ENCODE measurements around the gene ARHGAP29. TPM values are rescaled to one million over a fixed set of nuclear protein-coding genes. Genes with fewer than 3 reads are reported as not detected.

The ARHGAP29 gene
- total RNA-seq, 2 experiments from 2014 or later = not detected

GRCh38 chr1:94142022-94142421 lies 95.4 kb downstream of the ARHGAP29 start:
- no peak overlapping the region for H3K27ac Mint-ChIP-seq
- DNase-seq = no peak
- ChIA-PET POLR2A (no interaction called here), CTCF (no interaction called here)
- no peak overlapping the region for H3K4me3 Mint-ChIP-seq
- H3K36me3 Mint-ChIP-seq (ENCODE audit: low read depth) = no peaks in the 10 kb centered on the region
- H3K9me3 Mint-ChIP-seq = no peaks in the 10 kb centered on the region
- H3K4me1 Mint-ChIP-seq = no peaks in the 10 kb centered on the region
- peaks cover 7% of the 10 kb centered on the region for H3K27me3 Mint-ChIP-seq

- no peak for DNase-seq
- Mint-ChIP-seq H3K36me3 (ENCODE audit: low read depth) (no peaks in the 10 kb centered on the region), H3K27me3 (no peaks in the 10 kb centered on the region), H3K4me1 (no peaks in the 10 kb centered on the region), H3K4me3 (no peak overlapping the region), H3K27ac (no peak overlapping the region), H3K9me3 (no peaks in the 10 kb centered on the region)
- ChIA-PET CTCF (interaction anchor here (0.9 kb wide), 1 partner anchor 10 kb away, joined by 3 read pairs; no protein-coding TSS in a partner anchor), POLR2A (no interaction called here)
These were observed 105.3 kb downstream of the ARHGAP29 start for GRCh38 chr1:94132111-94132510.

GRCh38 chr1:94130851-94131595 lies 106.4 kb downstream of the ARHGAP29 start:
- Mint-ChIP-seq H3K27me3 (peaks cover 2% of the 10 kb centered on the region), H3K36me3 (ENCODE audit: low read depth) (no peaks in the 10 kb centered on the region), H3K4me1 (no peaks in the 10 kb centered on the region), H3K4me3 (no peak overlapping the region), H3K27ac (no peak overlapping the region), H3K9me3 (no peaks in the 10 kb centered on the region)
- ChIA-PET CTCF (interaction anchor here (0.6 to 0.9 kb wide), 2 partner anchors 9 to 202 kb away, joined by 3 to 4 read pairs; no protein-coding TSS in a partner anchor), POLR2A (no interaction called here)
- no peak for DNase-seq

- POLR2A ChIA-PET = no interaction called here
- no peak overlapping the region for H3K4me3 Mint-ChIP-seq
- DNase-seq = no peak
- H3K36me3 Mint-ChIP-seq (ENCODE audit: low read depth) = no peaks in the 10 kb centered on the region
- H3K4me1 Mint-ChIP-seq = no peaks in the 10 kb centered on the region
- H3K27me3 Mint-ChIP-seq = peaks cover 4% of the 10 kb centered on the region
- no peak overlapping the region for H3K27ac Mint-ChIP-seq
- no peaks in the 10 kb centered on the region for H3K9me3 Mint-ChIP-seq
- CTCF ChIA-PET = no interaction called here
These were observed 110.7 kb downstream of the ARHGAP29 start for GRCh38 chr1:94126651-94127050.

GRCh38 chr1:94125551-94126514 lies 111.6 kb downstream of the ARHGAP29 start:
- Mint-ChIP-seq H3K27ac (no peak overlapping the region), H3K9me3 (no peaks in the 10 kb centered on the region), H3K4me3 (no peak overlapping the region), H3K27me3 (peaks cover 4% of the 10 kb centered on the region), H3K36me3 (ENCODE audit: low read depth) (no peaks in the 10 kb centered on the region), H3K4me1 (no peaks in the 10 kb centered on the region)
- DNase-seq = no peak
- ChIA-PET CTCF (no interaction called here), POLR2A (no interaction called here)

- Mint-ChIP-seq H3K4me3 (no peak overlapping the region), H3K9me3 (no peaks in the 10 kb centered on the region), H3K36me3 (ENCODE audit: low read depth) (no peaks in the 10 kb centered on the region), H3K27ac (no peak overlapping the region), H3K27me3 (peaks cover 4% of the 10 kb centered on the region), H3K4me1 (no peaks in the 10 kb centered on the region)
- POLR2A ChIA-PET = no interaction called here
- CTCF ChIA-PET = no interaction called here
- no peak for DNase-seq
These were observed 112.8 kb downstream of the ARHGAP29 start for GRCh38 chr1:94124538-94124937.

GRCh38 chr1:94122201-94122970 lies 115.0 kb downstream of the ARHGAP29 start:
- DNase-seq = no peak
- Mint-ChIP-seq H3K9me3 (no peaks in the 10 kb centered on the region), H3K27me3 (peaks cover 4% of the 10 kb centered on the region), H3K4me3 (no peak overlapping the region), H3K27ac (no peak overlapping the region), H3K4me1 (no peaks in the 10 kb centered on the region), H3K36me3 (ENCODE audit: low read depth) (no peaks in the 10 kb centered on the region)
- ChIA-PET CTCF (interaction anchor here (0.8 to 1.3 kb wide), 2 partner anchors 9 kb away, joined by 3 read pairs; no protein-coding TSS in a partner anchor), POLR2A (no interaction called here)

Other genes with a start within 250 kb of the ARHGAP29 start
- not detected for gene ABCA4, start 116.4 kb downstream of the ARHGAP29 start, total RNA-seq
- 10 to 100 TPM; 28.0 to 31.5 TPM for gene ABCD3, start 180.8 kb upstream of the ARHGAP29 start, total RNA-seq